MV-4-11 (cell line): Measurements from ENCODE around the gene FBXO46.
"Not testable (repeated sequence)": the region's sequence is repeated elsewhere in the genome, so short reads cannot be mapped to it uniquely, and the experiment has no call there.

Experiments
- DNase-seq: peaks from one replicate; lab custom pipeline; 2025; lab: John Stamatoyannopoulos, UW

The FBXO46 gene

DNA sequence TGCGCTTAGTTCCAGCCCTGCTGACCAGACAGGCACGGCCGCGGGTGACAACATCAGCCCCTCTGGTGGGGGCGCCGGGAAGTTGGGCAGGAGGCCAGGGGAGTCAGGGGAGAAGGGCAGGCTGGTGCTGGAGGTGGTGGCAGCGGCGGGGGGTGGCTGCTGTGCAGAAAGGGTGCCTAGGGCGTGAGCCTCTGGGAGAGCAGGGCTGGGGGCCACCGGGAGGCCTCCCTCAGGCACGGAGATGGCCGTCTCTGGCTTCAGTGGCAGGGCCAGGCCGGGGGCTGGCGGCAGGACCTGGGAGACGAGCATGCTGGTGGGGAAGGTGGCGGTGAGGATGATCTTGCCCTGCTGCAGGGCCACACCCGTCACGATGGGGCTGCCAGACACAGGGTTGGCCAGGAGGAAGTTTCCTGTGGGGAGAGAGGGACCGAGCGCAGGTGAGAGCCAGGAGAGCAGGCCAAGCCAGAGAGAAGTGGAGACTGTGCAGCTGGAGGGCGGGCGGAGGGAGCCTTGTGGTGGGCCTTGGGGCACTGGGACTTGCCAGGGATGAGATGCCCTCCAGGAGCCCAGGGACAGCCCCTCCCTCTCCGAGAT lies 35.1 kb upstream of the FBXO46 start:
- DNase-seq, result no peak

DNA sequence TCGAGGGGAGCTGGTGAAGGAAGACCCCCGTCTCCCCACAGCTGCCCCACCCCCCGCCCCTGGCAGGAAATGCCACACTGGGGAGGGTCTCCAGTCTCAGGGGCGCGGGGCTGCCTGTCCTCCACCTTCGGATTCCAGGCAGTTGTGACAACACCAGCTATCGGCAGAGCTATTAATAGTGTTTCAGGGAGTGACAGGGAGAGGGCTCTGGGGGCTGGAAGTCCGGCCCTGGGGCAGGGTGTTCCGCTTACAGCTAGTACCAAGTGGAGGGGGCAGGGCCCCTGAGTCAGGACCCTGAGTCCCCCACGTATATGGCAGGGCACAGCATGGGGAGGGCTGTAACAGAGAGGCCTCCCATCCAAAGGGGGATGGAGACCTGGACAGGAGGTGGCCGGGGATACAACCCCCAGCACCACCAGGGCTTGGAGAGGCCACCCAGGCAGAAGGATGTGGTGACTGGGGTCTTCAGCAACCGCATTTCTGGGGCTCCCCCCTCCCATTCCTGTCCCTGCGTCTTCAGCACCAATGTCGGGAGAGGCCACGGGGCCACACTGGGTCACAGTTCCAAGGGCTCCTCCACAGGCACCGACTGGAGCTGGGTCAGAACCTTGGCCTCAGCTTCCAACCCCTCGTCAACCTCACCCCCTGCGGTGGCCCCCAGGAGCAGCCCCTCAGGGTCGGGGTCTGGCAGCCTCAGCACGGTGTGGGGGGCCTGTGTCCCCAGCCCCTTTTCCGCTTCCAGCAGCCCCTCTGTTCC lies 34.4 kb upstream of the FBXO46 start:
- no peak for DNase-seq

DNA sequence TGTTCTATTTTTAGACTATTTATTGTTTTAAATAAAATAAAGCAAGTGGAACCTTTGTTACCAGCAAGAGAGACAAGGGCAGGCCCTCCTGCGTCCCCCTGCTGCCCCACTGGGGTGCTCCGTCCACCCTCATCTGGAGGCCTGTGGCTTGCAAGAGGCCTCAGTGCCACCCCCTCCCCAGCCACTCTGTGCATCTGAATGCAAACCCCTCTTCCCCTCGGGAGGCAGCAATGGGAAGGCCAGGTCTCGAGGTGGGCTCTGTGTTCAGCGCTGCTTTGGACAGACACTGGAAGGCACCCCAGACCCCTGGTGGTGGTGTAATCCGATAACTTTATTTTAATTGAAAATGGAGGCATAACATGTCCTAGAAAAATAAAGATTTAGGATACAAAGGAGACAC lies 33.8 kb upstream of the FBXO46 start:
- DNase-seq, result no peak

DNA sequence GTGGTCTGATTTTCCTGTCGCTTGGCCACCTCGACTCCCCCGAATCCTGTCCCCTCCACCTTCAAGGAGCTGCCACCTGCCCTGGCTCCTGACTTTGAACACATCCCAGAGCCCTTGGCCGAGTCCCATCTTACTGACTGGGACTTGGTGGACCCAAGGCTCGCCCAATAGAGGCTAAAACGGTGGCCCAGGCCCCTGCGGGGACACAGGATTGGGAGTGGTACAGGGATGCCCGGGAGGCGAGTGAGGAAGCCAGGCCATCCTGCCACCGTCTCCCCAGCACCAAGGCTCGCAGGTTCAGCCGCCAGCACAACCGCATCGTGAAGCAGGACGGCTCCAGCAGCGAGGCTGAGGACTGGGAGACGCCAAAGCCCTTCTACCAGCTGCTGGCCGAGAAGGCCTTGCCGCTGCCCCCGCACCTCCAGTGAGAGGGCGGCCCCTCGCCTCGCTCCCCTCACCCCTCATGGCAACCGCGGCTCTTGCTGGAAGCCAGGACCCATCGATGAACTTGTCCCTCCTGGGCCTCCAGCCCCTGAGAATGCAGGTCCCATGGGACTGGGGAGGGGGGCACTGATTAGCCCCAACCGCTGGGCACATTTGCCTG lies 33.1 kb upstream of the FBXO46 start:
- no peak for DNase-seq

DNA sequence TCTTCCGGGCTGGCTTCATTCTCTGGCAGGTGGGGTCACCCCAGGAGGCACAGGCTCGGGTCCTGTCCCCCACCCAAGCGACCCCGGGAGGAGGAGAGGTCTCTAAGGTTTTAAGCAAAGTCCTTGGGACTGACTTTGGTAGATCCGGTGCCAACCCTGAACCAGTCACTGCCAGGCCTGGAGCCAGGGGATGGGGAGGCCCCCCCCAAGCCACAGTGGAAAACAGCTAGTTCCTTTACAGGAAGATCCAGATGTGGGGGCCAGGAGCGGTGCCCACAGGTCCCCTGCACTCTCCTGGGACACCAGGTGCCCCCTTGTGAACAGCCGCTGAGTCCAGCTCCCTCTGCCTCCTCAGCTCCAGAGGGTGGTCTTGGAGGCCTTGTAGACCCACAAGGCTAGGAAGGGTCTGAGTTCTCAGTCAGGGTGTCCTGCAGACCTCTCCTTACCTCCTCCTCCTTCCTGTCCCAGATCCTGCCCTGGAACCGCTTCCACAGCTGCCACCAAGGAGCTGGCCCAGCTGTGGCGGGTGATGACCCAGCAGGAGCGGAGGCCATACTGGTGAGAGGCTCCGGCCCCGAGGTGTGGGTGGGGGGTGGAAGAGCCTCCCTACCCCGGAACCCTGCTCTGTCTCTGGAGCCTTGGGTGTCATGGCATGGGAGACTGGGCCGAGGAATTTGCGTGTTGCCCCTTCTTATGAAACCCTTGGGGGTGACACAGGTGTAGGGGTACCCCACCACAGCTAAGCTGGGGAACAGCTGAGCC lies 32.4 kb upstream of the FBXO46 start:
- no peak for DNase-seq

DNA sequence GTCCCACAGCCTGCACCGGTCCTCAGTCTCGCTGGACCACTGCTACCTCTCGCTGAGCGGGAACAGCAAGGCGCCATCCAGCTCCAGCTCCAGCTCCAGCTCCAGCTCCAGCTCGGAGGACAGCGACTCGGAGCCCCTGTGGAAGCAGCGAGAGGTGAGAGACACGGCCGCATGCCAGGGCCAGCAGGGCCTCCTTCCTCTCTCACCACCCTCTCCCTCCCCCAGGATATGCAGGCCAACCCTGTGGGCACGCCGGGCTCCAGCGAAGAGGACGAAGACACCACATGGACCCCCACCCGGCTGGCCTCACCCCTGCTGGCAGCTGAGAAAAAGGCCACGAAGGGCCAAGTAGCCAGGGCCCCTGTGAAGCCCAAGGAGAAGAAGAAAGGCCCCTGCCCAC lies 31.0 kb upstream of the FBXO46 start:
- DNase-seq, result no peak

DNA sequence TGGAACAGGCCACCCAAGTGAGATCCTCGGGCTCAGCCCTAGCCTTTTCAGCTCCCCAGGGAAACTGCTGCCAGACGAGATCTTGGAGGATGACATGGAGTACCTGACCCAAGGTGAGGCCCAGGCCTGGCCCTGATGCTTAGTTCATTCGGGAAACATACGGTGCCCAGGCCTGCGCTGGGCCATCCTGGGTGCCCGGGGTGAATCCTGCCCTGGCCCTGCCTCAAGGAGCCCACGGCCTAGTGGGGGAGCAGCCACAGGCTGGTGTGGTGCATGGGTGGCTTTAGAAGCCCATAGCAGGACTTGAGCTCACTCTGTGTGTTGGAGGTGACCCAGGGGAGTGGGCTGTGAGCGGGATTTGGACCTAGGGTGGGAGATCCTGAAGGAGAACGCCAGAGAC lies 28.2 kb upstream of the FBXO46 start:
- no peak for DNase-seq

DNA sequence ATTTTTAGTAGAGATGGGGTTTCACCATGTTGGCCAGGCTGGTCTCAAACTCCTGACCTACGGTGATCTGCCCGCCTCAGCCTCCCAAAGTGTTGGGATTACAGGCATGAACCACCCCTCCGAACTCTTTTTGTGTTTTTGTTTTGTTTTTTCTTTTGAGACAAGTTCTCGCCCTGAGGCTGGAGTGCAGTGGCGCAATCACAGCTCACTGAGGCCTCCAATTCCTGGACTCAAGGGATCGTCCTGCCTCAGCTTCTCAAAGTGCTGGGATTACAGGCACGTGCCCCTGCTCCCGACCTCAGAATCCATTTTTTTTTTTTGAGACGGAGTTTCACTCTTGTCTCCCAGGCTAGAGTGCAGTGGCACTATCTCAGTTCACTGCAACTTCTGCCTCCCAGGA lies 27.0 kb upstream of the FBXO46 start:
- no peak for DNase-seq

DNA sequence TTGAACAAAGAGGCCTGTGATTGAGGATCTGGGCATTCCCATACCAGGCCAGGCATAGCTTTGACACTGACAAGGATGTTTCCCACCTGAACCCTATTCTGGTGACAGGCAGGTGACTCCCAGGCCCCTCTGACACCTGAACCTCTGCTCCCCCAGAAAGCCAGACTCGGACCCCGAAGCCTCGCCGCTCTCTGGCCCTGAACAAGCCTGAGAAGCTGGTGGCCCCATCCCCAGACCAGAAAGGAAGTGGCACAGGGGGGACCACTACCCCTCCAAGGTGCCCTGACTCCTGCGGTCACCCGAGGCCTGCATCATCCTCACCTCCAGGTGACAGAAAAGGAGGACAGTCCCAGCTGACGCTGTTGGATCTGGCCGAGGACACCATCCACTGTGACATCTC lies 23.6 kb upstream of the FBXO46 start:
- no peak for DNase-seq

DNA sequence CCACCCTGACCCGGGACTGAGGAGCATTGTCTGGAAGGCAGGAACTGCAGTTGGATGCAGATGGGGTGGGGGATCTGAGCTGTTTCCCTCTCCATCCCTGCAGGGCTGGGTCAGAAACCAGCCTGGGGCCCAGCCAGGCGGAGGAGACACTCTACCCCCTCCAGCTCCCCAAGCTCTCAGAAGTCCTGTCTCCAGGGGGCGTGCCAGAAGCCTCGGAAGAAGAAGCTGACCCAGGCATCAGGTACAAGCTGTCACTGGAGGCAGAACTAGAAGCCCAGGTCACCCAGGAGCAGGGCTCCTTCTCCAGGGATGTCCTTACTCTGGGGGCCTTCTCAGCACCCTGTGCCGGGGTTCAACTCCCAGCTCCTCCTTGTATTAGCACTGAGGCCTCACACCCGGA lies 22.9 kb upstream of the FBXO46 start:
- DNase-seq, result no peak

DNA sequence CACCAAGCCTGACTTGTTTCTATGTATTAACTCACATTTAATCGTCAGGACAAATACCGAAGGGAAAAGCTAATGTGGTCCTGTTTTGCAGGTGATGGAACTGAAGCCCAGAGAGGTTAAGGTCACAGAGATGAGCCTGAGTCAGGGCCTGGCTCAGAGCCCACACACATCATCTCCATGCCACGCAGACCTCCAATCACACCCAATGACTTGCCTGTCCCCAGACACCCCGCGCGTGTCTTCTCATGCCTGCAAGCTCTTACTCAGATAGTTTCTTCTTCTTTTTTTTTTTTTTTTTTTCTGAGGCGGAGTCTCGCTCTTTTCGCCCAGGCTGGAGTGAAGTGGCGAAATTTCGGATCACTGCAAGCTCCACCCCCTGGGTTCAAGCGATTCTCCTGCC lies 21.9 kb upstream of the FBXO46 start:
- DNase-seq, result peak; percentile 52

DNA sequence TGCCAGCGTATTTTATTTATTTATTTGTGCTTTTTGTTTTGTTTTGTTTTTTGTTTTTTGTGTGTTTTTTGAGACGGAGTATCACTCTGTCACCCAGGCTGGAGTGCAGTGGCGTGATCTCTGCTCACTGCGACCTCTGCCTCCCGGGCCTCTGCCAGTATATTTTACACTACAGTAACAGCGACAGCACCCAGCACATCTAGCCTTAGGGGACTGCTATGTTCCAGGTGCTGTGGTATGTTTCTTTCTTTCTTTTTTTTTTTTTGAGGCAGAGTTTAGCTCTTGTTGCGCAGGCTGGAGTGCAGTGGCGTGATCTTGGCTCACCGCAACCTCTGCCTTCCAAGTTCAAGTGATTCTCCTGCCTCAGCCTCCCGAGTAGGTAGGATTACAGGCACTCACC lies 20.8 kb upstream of the FBXO46 start:
- not testable (repeated sequence) for DNase-seq

DNA sequence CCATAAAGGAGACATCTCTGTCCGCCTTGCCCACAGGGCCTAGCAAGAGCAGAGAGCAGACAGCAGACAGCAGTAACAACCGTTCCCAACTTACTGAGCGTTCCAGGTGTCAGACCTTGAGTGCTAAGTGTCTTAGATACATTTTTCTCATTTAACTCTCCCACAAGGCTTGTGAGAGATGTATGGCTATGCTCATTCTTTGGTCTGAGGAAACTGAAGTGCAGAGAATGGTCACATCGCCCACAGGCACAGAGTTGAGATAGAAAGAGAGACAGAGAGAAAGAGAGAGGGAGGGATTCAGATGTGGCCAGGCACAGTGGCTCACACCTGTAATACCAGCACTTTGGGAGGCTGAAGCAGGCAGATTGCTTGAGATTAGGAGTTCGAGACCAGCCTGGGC lies 16.8 kb upstream of the FBXO46 start:
- DNase-seq, result no peak

DNA sequence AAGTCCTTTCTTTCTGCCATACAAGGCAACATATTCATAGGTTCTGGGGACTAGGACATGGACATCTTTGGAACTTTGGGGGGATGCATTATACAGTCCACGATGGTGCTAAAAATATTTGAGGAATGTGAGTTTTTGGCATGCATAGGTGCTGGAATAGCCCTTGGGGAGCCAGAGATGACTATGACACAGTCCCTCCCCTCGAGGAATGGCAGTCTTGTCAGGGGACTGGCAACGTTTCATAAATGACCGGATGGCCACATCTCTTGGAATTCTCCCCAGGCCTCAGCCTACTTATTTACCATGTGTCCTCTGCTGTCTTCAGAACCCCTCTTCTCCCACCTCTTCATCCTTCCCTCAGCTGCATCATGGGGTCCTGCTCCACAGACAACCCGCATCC lies 16.2 kb upstream of the FBXO46 start:
- no peak for DNase-seq

DNA sequence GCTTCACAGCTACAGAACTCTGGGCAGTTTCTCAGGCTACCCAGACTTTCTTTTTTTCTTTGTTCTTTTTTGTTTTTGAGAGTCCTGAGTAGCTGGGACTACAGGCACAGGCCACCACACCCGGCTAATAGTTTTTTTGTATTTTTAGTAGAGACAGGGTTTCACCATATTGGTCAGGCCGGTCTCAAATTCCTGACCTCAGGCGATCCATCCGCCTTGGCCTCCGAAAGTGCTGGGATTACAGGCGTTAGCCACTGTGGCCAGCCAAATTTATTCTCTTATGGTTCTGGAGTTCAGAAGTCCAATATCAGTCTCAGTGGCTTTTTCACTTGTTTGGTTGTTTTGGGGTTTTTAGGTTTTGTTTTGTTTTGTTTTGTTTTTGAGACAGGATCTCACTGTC lies 14.9 kb upstream of the FBXO46 start:
- DNase-seq, result no peak

DNA sequence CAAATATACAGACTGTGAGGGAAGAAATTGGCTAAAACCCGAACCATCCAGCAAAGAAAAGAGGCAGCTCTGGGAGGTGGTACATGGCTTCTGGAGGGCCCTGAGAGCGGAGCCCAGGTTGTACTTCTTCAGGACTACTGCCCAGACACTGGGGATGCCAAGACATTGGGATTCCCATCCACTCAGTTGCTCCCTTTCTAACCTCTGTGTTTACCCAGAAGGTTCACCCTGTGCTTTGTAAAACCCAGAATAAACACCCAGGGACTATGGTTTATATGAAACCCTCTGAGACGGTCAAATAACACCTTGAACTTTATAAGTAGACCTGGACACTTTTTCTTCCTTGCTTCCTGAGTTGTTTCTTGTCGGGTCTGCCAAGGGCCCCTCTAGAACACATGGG lies 12.3 kb upstream of the FBXO46 start:
- DNase-seq, result no peak

DNA sequence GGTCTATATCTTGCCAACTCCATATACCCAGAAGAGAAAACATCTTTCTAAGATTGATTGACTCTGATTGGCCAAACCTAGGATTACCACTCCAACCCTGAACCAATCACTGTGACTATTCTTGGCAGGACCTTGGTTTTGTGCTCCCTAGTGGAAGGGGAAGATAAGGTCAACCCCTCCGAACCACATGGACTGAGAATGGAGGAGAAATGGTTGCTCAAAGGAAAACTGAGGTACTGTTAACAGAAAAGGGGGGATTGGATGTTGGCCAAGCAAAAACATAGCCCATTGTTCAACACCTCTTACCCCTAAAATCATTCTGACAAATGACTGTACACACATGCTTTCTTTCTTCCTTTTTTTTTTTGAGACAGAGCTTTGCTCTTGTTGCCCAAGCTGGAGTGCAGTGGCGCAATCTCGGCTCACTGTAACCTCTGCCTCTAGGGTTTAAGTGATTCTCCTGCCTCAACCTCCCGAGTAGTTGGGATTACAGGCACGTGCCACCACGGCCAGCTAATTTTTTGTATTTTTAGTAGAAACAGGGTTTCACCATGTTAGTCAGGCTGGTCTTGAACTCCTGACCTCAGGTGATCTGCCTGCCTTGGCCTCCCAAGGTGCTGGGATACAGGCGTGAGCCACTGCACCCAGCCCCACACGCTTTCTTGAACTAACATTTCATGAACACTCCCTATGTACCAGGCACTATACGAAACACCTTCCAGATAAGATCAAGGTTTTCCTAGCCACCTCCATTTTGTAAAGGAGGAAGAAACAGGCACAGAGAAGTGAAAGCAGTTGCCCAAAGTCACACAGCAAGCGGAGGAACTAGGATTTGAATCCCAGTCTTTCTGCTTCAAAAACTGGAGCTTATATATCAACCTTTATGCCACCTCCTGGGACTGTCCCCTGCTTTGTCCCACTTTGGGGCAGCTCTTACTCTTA lies 9.1 kb upstream of the FBXO46 start:
- peak; percentile 89 for DNase-seq

DNA sequence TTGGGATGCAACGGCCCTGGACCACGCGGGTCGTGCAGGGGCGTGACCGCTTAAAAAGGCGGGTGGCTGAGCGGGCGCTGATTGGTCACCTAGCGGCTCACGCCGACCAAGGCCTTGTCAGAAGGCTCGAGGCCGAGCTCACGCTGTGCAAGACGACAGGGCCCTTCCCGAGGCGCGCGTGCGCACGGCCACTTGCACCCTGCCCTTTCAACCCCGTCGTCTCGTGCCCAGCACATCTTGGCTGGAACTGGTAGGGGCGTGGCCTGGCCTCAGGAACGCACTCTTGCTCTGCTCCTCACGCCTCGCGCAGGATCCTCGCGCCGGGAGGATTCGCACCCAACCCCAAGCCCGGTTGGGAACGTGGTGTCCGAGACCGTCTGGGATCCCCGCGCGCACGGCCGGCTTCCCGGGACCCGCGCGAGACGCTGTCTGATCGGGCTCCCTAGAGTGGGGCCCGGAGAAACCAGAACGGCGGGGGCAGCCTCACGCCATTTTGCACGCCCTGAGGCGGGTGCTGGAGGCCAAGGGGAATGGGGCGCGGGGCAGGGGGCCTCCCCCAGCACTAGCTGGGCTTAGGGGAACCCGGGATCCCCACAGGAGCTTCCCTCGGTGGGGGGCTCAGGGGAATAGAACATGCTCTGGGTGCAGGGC lies 2.6 kb upstream of the FBXO46 start, which contains the start of gene MEIOSIN:
MEIOSIN (plus strand) TSS at position 280 of the 651 bp plus-strand sequence. CDS start 1,938 bp downstream, outside the sequence.
- no peak for DNase-seq

DNA sequence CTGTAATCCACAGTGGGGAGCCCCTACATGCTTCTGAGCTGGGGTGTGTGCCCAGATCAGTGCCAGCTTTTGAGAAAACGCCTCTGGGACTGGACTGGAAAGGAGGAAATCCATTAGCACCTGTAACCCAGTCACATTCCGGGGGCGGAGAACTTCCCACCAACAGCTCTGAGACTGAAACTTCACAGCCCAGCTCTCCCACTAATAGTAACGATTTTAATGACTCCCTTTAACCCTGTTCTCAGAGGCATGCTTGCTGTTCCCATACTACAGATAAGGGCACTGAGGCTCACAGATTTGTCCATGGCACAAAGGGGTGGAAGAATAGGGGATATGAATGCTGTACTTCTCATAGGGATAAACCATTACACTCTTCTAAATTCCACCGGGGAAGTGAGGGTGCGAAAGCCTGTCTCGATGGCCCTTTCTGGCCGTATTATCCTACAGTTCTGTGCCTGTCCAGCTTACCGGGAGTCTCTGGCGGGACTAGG lies 851 bp downstream of the FBXO46 start:
- DNase-seq, result no peak

DNA sequence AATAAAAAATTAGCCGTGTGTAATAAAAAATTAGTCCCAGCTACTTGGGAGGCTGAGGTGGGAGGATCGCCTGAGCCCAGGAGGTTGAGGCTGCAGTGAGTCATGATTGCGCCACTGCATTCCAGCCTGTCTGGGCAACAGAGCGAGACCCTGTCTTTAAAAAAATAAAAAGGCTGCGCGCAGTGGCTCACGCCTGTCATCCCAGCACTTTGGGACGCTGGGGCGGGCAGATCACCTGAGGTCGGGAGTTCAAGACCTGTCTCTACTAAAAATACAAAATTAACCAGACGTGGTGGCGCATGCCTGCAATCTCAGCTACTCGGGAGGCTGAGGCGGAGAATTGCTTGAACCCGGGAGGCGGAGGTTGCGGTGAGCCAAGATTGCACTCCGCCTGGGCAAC lies 2.0 kb downstream of the FBXO46 start:
- DNase-seq, result not testable (repeated sequence)

DNA sequence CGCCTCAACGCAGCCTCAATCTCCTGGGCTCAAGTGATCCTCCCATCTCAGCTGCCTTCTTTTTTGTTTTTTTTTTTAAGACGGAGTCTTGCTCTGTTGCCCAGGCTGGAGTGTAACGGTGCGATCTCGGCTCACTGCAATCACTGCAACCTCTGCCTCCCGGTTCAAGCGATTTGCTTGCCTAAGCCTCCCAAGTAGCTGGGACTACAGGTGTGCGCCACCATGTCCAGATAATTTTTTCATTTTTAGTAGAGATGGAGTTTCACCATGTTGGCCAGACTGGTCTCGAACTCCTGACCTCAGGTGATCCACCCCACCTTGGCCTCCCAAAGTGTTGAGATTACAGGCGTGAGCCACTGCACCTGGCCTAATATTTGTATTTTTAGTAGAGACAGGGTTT lies 10.6 kb downstream of the FBXO46 start:
- not testable (repeated sequence) for DNase-seq
